Measurements from ENCODE around the gene TRIO.

TRIO gene

DNA sequence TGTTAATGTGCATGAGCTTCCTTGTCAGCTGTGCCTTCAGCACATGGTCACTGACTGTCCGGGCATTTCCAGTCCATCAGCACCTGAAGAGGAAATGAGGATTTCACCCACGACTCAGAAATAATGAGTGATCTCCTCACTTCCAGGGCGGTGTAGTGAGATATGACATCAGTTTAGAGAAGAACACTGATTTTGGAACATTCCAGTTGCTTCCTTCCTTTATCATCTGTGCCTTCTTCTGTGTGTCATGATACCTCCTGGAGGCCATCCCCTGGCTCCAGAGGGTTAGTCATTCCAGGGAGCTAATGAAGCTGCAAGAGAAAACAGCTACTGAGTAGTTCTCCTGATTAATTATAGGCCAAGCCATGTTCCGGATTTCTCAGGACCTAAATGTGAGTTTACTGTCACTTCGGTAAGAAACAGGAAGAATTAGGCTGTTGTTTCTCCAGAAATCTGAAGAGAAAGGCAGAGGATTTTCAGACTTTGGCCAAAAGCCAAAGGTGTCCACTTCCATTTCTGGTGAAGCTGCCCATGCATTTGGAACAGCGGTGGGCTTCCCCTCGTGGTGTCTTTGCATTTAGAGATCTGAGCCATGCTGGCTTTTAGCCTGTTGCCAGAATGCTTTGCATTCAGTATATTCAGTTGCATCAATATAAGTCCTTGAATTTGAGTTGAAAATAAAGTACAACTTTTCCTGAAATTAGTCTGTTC, 277.1 kb downstream of the TRIO start:
- Histone ChIP-seq H3K4me3 (ENCODE audit: low read depth in 1 of 2, low read length in 2 of 2) (no peak overlapping the region), H3K36me3 (ENCODE audit: insufficient read depth, low read length) (peaks cover 50% of the 10 kb centered on the region), H3K27me3 (ENCODE audit: control insufficient read depth in 1 of 2, insufficient read depth in 2 of 2, low read length in 2 of 2) (no peaks in the 10 kb centered on the region), H3K27ac (ENCODE audit: low read depth, low read length) (no peak overlapping the region), H3K9ac (ENCODE audit: low read length) (no peak overlapping the region), H3K4me1 (ENCODE audit: insufficient read depth, low read length) (no peaks in the 10 kb centered on the region), H3K9me3 (ENCODE audit: low read length) (no peaks in the 10 kb centered on the region)

DNA sequence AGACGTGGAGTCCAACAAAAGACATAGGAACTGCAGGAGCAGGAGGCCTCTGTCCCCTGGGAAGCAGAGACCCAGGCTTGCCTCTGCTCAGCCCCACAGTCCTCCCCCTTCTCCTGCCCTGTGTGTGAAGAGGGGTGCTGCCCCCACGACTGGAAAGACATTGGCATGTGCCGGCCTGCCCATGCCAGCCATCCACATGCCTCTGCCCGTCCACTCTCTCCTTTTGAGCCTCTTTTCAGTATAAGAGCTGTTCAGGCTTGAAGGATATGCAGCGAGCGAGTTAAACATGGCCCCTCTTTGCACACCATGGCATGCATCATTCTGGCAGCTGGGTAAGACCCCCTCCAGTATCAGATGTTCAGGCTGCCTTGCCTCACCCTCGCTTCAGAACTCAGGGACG, 278.7 kb downstream of the TRIO start:
- H3K27ac ChIP-seq (ENCODE audit: low read depth, low read length) = no peak overlapping the region
- H3K9me3 ChIP-seq (ENCODE audit: low read length) = no peaks in the 10 kb centered on the region
- no peaks in the 10 kb centered on the region for H3K27me3 ChIP-seq (ENCODE audit: control insufficient read depth in 1 of 2, insufficient read depth in 2 of 2, low read length in 2 of 2)
- H3K4me3 ChIP-seq (ENCODE audit: low read depth in 1 of 2, low read length in 2 of 2) = no peak overlapping the region
- H3K4me1 ChIP-seq (ENCODE audit: insufficient read depth, low read length) = no peaks in the 10 kb centered on the region
- no peak overlapping the region for H3K9ac ChIP-seq (ENCODE audit: low read length)
- peaks cover 54% of the 10 kb centered on the region for H3K36me3 ChIP-seq (ENCODE audit: insufficient read depth, low read length)

DNA sequence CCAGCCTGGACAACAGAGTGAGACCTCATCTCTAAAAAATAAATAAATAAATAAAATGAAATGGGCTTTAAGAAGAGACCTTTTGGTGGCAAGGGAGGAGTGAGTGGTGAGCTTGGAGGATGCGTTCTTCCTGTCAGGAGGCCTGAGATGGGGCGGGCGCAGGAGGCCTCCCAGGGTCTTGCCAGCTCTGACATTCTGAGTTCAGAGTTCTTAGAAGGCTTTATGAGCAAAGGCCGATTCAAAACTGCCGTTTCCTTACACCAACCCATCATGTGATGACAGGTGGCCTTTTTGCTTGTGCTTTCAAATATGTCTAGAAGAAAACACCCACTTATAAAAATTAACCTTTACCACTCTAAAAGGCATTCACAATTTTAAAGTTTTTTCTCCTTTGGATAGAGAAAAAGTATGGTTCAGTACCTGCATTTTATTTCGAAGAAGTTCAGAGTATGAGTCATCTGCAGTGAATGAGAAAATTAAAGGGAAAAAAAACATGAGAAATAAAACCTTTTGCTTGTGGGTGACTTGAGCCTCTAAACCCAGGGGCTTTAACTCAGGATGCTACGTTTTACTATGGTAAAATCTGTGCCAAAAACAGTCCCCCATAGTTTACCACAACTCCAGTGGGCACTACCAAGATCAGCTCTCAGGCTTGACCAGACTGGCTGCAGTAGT, 281.0 kb downstream of the TRIO start:
- H3K27me3 ChIP-seq (ENCODE audit: control insufficient read depth in 1 of 2, insufficient read depth in 2 of 2, low read length in 2 of 2) = no peaks in the 10 kb centered on the region
- H3K36me3 ChIP-seq (ENCODE audit: insufficient read depth, low read length) = peaks cover 53% of the 10 kb centered on the region
- H3K9me3 ChIP-seq (ENCODE audit: low read length) = no peaks in the 10 kb centered on the region
- no peak overlapping the region for H3K27ac ChIP-seq (ENCODE audit: low read depth, low read length)
- H3K4me3 ChIP-seq (ENCODE audit: low read depth in 1 of 2, low read length in 2 of 2) = no peak overlapping the region
- peaks cover 15% of the 10 kb centered on the region for H3K4me1 ChIP-seq (ENCODE audit: insufficient read depth, low read length)
- H3K9ac ChIP-seq (ENCODE audit: low read length) = no peak overlapping the region

DNA sequence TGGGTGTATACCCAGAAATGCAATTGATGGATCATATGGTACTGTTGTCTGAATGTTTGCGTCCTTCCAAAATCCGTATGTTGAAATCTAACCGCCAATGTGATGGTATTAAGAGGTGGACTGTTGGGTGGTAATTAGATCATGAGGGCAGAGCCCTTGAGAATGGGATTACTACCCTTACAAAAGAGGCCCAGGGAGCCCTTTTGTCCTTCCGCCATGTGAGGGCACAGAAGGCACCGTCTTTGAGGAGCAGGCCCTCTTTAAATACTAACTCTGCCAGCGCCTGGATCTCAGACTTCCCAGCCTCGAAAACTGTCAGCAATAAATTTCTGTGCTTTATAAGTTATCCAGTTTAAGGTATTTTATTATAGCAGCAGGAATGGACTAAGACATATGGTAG, 282.4 kb downstream of the TRIO start:
- Histone ChIP-seq H3K9ac (ENCODE audit: low read length) (no peak overlapping the region), H3K4me1 (ENCODE audit: insufficient read depth, low read length) (peaks cover 22% of the 10 kb centered on the region), H3K9me3 (ENCODE audit: low read length) (no peaks in the 10 kb centered on the region), H3K27ac (ENCODE audit: low read depth, low read length) (no peak overlapping the region), H3K4me3 (ENCODE audit: low read depth in 1 of 2, low read length in 2 of 2) (no peak overlapping the region), H3K27me3 (ENCODE audit: control insufficient read depth in 1 of 2, insufficient read depth in 2 of 2, low read length in 2 of 2) (no peaks in the 10 kb centered on the region), H3K36me3 (ENCODE audit: insufficient read depth, low read length) (peaks cover 40% of the 10 kb centered on the region)

DNA sequence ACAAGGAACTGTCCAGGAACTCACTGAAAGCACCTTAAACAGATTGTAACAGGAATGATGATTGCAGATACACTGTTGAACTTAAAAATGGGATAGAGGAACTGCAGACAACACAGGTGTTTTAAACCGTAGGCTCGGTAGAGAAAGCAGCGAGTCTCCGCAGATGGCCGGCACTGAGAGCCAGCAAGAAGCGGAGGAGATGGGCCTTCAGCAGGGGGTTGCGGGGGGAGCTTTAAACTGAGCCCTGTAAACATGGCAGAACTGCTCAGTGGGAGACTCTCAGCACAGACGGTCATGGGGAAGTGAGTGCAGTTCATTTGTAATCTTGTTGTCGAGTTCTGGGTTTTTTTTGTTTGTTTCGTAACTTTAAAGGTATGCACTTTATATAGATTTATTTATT, 283.4 kb downstream of the TRIO start:
- H3K9ac ChIP-seq (ENCODE audit: low read length) = no peak overlapping the region
- H3K27ac ChIP-seq (ENCODE audit: low read depth, low read length) = no peak overlapping the region
- peaks cover 37% of the 10 kb centered on the region for H3K36me3 ChIP-seq (ENCODE audit: insufficient read depth, low read length)
- H3K27me3 ChIP-seq (ENCODE audit: control insufficient read depth in 1 of 2, insufficient read depth in 2 of 2, low read length in 2 of 2) = no peaks in the 10 kb centered on the region
- H3K4me1 ChIP-seq (ENCODE audit: insufficient read depth, low read length) = peaks cover 30% of the 10 kb centered on the region
- no peak overlapping the region for H3K4me3 ChIP-seq (ENCODE audit: low read depth in 1 of 2, low read length in 2 of 2)
- no peaks in the 10 kb centered on the region for H3K9me3 ChIP-seq (ENCODE audit: low read length)

DNA sequence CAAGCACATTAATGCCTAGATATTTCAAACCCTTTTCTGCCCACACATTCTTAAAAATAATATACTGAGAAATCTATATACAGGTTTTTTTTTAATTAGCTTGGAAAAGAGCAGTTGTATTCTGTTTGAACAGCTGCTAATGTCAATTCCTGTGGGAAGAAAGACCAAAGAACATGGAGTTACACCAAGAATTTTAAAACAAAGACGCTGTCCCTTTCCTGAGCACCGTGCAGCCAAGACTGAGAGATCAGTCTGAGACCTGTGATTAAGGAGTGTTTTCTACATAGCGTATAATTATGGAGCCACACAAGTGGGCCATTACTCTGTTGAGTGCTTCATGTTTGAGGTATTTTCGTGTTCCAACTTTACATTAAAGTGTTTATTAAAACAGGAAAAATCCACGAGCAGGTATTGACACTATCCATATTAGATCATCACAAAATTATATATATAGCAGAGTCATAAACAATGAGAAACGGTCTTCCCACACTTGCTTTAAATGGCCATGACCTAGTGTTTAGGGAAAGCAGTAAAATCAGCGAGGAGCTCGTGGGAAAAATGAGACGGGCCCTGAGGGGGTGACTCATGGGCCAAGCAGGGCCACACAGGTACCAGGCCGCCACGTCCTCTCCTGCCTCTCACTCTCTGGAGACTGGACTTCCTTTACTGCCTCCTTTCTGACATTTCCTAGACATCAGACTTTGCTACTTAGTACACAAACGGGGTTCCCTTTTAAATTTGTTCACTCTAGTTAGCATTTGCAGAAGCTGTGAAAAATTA, 285.4 kb downstream of the TRIO start:
- Histone ChIP-seq H3K36me3 (ENCODE audit: insufficient read depth, low read length) (peaks cover 22% of the 10 kb centered on the region), H3K9me3 (ENCODE audit: low read length) (no peaks in the 10 kb centered on the region), H3K4me1 (ENCODE audit: insufficient read depth, low read length) (peaks cover 39% of the 10 kb centered on the region), H3K27ac (ENCODE audit: low read depth, low read length) (no peak overlapping the region), H3K9ac (ENCODE audit: low read length) (no peak overlapping the region), H3K4me3 (ENCODE audit: low read depth in 1 of 2, low read length in 2 of 2) (no peak overlapping the region), H3K27me3 (ENCODE audit: control insufficient read depth in 1 of 2, insufficient read depth in 2 of 2, low read length in 2 of 2) (no peaks in the 10 kb centered on the region)

DNA sequence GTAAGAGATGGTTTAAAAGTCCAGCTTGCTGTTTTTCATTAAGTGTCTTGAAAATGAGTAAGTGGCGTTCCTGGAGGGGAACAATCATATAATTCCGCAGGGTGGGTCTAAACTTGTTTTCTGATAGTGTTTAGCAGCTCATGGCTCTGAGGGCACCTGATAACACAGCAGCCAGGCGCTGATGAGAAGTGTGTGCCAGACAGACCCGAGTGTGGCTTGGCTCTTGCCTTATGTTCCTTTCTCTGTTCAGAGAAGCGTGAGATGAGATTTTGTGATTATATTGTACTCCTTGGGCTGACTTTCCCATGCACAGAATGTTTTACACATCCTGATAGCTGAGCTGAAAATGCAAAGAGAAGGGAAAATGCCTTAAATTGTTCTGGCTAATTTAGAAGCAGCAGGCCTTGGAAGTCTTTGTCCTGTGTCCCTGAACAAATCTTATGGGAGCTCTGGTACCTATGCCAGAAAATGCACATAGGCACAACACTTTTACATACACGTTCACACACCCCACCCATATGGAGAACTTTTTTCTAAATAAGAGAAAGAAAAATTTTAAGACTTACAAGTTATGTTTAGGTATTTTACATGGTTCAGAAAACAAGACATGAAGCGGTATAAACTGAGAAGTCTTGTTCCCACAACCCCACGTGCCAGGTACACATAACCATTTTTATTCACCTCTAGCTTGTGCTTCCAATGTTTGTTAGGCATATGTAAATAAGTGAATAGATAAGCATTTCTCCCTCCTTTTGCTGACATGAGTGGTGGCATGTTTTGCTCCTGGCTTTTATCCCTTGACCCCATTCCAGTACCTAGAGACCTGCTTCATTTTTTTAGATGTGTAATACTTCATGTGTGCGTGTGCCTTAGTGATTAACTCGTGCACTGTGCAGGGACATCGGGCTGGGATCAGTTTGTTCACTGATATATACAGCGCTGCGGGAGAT, 286.2 kb downstream of the TRIO start:
- H3K9ac ChIP-seq (ENCODE audit: low read length) = no peak overlapping the region
- H3K27me3 ChIP-seq (ENCODE audit: control insufficient read depth in 1 of 2, insufficient read depth in 2 of 2, low read length in 2 of 2) = no peaks in the 10 kb centered on the region
- no peak overlapping the region for H3K27ac ChIP-seq (ENCODE audit: low read depth, low read length)
- H3K36me3 ChIP-seq (ENCODE audit: insufficient read depth, low read length) = peaks cover 22% of the 10 kb centered on the region
- peaks cover 39% of the 10 kb centered on the region for H3K4me1 ChIP-seq (ENCODE audit: insufficient read depth, low read length)
- no peak overlapping the region for H3K4me3 ChIP-seq (ENCODE audit: low read depth in 1 of 2, low read length in 2 of 2)
- no peaks in the 10 kb centered on the region for H3K9me3 ChIP-seq (ENCODE audit: low read length)

DNA sequence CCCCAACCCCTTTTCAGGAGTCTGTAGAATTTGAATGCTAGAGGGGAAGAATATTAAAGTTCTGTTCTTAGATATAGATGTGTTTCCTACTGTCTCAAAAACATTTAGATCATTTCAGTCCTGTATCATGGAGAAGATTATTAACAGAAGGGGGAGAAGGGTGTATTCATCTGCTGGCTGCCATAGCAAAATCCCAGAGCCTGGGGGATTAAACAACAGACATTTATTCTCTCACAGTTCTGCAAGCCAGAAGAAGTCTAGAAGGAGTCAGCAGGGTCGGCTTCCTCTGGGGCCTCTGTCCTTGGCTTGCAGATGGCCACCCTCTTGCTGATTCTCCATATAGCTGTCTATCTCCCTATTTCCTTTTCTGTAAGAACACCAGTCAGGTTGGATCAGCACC, 288.4 kb downstream of the TRIO start:
- peaks cover 12% of the 10 kb centered on the region for H3K36me3 ChIP-seq (ENCODE audit: insufficient read depth, low read length)
- no peaks in the 10 kb centered on the region for H3K27me3 ChIP-seq (ENCODE audit: control insufficient read depth in 1 of 2, insufficient read depth in 2 of 2, low read length in 2 of 2)
- H3K9ac ChIP-seq (ENCODE audit: low read length) = no peak overlapping the region
- H3K4me3 ChIP-seq (ENCODE audit: low read depth in 1 of 2, low read length in 2 of 2) = no peak overlapping the region
- H3K4me1 ChIP-seq (ENCODE audit: insufficient read depth, low read length) = peaks cover 39% of the 10 kb centered on the region
- H3K9me3 ChIP-seq (ENCODE audit: low read length) = no peaks in the 10 kb centered on the region
- H3K27ac ChIP-seq (ENCODE audit: low read depth, low read length) = no peak overlapping the region

DNA sequence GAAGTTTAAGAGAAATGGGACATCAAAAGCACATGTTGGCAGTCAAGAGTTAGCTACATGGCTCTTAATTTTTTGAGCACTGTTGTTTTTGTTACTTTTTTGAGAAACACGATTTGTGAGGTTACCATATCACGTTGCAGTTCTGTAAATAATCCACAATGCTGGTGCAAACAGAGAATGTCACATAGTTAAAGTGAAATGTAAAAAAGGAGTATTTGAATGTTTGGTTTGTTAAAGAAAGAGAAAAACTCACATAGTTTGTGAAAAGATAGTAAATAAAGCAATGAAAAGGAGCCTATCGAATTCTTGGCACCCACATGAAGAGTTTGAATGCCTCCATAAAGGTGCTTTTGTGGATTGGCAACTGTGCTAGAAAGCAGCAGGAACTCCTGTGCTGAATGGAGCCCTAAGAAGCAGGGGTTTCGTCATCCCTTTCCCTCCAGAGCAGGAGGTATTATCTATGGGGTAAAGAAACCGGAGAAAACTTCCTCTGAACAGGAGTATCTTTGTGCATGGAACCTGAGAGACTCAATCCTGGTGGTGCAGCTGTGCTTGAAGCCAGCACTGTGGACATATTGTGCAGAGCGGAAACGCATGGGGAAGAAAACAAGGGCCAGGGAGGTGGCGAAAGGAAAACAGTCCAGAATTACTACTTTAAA, 289.9 kb downstream of the TRIO start:
- no peak overlapping the region for H3K27ac ChIP-seq (ENCODE audit: low read depth, low read length)
- H3K27me3 ChIP-seq (ENCODE audit: control insufficient read depth in 1 of 2, insufficient read depth in 2 of 2, low read length in 2 of 2) = no peaks in the 10 kb centered on the region
- no peaks in the 10 kb centered on the region for H3K36me3 ChIP-seq (ENCODE audit: insufficient read depth, low read length)
- H3K4me3 ChIP-seq (ENCODE audit: low read depth in 1 of 2, low read length in 2 of 2) = no peak overlapping the region
- H3K9ac ChIP-seq (ENCODE audit: low read length) = no peak overlapping the region
- H3K4me1 ChIP-seq (ENCODE audit: insufficient read depth, low read length) = peaks cover 36% of the 10 kb centered on the region
- H3K9me3 ChIP-seq (ENCODE audit: low read length) = no peaks in the 10 kb centered on the region

DNA sequence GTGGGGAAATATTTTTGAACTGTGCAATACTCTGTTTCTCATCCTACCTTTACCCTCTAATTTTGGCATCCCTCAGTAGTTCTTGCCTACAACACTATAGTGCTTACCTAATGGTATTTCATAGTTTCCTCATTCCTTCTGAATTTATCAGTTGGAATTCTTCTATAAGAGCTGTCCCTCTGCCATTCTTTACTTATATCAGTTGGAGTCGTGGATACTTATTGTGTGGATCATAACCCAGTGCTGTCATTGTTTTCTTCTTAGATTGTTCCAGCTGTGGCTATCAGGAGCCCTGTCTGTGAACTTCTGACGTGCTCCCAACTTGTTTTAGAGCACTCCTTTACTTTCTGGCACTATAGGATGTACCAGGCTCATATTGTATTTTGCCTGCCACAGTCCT, 292.3 kb downstream of the TRIO start:
- no peaks in the 10 kb centered on the region for H3K9me3 ChIP-seq (ENCODE audit: low read length)
- H3K4me3 ChIP-seq (ENCODE audit: low read depth in 1 of 2, low read length in 2 of 2) = no peak overlapping the region
- no peak overlapping the region for H3K27ac ChIP-seq (ENCODE audit: low read depth, low read length)
- H3K4me1 ChIP-seq (ENCODE audit: insufficient read depth, low read length) = peaks cover 32% of the 10 kb centered on the region
- no peaks in the 10 kb centered on the region for H3K36me3 ChIP-seq (ENCODE audit: insufficient read depth, low read length)
- H3K27me3 ChIP-seq (ENCODE audit: control insufficient read depth in 1 of 2, insufficient read depth in 2 of 2, low read length in 2 of 2) = no peaks in the 10 kb centered on the region
- H3K9ac ChIP-seq (ENCODE audit: low read length) = no peak overlapping the region

Data from muscle layer of colon (tissue), 2 donors.